PFSK-1 (cell line): ENCODE measurements around the gene KCNJ5.

Experiments used
- POLR2AphosphoS5 ChIP-seq: IDR thresholded peaks from 2 replicates; pipeline ENCODE4 v1.6.1; 2012; ENCODE audit warnings: low read depth, mild to moderate bottlenecking, control low read depth, low read length, moderate library complexity
- SIN3A ChIP-seq: IDR thresholded peaks from 2 replicates; pipeline ENCODE4 v1.6.1; 2012; ENCODE audit warnings: mild to moderate bottlenecking, low read length, moderate library complexity, borderline replicate concordance; ENCODE audit not compliant: insufficient read depth
- TAF1 ChIP-seq: IDR thresholded peaks from 2 replicates; pipeline ENCODE4 v1.6.1; 2012; ENCODE audit warnings: low read length, control low read depth, borderline replicate concordance; ENCODE audit not compliant: insufficient read depth
- TF ChIP-seq, protein P1 (sequence below), 2 experiments: IDR thresholded peaks; 2 replicates each; pipeline versions ENCODE4 v1.6.1 to v1.8.0; 2011 to 2012; ENCODE audit warnings: low read depth in 2 of 2, low read length in 2 of 2, control low read depth in 1 of 2, inconsistent platforms in 1 of 2, mild to moderate bottlenecking in 1 of 2, moderate library complexity in 1 of 2; ENCODE audit not compliant: insufficient read depth in 1 of 2

DNA sequence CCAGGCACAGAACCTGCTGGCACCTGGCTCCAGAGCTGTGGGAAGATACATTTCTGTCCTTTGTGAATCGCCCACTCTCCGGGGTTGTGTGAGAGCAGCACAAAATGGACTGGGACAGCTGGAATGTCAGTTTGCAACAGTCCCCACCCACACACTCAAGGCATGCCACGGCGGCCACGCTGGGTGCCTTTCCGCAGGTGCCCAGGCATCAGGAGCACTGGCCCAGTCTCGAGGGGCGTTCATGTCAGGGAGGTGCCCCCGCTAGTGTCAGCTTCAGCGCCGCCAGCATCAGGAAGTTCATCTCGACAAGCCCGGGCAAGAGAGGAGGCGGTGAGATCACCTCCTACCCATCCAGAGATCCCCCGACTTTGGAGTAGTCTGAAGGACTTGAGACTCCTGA, 49.4 kb downstream of the KCNJ5 start:
- TF ChIP-seq TAF1 (no peak), POLR2AphosphoS5 (no peak), SIN3A (no peak)
- TF ChIP-seq, protein P1, sequence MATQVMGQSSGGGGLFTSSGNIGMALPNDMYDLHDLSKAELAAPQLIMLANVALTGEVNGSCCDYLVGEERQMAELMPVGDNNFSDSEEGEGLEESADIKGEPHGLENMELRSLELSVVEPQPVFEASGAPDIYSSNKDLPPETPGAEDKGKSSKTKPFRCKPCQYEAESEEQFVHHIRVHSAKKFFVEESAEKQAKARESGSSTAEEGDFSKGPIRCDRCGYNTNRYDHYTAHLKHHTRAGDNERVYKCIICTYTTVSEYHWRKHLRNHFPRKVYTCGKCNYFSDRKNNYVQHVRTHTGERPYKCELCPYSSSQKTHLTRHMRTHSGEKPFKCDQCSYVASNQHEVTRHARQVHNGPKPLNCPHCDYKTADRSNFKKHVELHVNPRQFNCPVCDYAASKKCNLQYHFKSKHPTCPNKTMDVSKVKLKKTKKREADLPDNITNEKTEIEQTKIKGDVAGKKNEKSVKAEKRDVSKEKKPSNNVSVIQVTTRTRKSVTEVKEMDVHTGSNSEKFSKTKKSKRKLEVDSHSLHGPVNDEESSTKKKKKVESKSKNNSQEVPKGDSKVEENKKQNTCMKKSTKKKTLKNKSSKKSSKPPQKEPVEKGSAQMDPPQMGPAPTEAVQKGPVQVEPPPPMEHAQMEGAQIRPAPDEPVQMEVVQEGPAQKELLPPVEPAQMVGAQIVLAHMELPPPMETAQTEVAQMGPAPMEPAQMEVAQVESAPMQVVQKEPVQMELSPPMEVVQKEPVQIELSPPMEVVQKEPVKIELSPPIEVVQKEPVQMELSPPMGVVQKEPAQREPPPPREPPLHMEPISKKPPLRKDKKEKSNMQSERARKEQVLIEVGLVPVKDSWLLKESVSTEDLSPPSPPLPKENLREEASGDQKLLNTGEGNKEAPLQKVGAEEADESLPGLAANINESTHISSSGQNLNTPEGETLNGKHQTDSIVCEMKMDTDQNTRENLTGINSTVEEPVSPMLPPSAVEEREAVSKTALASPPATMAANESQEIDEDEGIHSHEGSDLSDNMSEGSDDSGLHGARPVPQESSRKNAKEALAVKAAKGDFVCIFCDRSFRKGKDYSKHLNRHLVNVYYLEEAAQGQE (IDR thresholded peaks at IDR 0.05; ENCODE audit: insufficient read depth in 1 of 2, low read depth in 2 of 2, low read length in 2 of 2), result no peak
